Measurements from ENCODE around the gene XIRP1.

The XIRP1 gene

DNA sequence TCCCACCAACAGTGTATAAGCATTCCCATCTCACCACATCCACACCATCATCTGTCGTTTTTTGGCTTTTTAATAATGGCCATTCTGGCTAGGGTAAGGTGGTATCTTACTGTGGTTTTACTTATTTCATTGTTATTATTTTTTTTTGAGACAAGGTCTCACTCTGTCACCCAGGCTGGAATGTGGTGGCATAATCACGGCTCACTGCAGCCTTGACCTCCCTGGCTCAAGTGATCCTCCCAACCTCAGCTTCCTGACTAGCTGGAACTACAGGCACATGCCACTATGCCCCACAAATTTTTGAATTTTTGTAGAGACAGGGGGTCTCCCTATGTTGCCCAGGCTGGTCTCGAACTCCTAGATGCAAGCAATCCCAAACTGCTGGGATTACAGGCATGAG, 28.0 kb downstream of the XIRP1 start:
- TF ChIP-seq, protein P1, sequence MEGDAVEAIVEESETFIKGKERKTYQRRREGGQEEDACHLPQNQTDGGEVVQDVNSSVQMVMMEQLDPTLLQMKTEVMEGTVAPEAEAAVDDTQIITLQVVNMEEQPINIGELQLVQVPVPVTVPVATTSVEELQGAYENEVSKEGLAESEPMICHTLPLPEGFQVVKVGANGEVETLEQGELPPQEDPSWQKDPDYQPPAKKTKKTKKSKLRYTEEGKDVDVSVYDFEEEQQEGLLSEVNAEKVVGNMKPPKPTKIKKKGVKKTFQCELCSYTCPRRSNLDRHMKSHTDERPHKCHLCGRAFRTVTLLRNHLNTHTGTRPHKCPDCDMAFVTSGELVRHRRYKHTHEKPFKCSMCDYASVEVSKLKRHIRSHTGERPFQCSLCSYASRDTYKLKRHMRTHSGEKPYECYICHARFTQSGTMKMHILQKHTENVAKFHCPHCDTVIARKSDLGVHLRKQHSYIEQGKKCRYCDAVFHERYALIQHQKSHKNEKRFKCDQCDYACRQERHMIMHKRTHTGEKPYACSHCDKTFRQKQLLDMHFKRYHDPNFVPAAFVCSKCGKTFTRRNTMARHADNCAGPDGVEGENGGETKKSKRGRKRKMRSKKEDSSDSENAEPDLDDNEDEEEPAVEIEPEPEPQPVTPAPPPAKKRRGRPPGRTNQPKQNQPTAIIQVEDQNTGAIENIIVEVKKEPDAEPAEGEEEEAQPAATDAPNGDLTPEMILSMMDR (IDR thresholded peaks at IDR 0.05; ENCODE audit: control extremely low read depth, extremely low read depth, low read depth, missing control alignments): no peak
- DNase-seq (ENCODE audit: extremely low spot score): no peak
- CTCF ChIA-PET: interaction anchor here (1.1 to 1.6 kb wide), 3 partner anchors 9 to 124 kb away, joined by 3 to 4 read pairs (median 3); no protein-coding TSS in a partner anchor
- POLR2A ChIA-PET: no interaction called here

DNA sequence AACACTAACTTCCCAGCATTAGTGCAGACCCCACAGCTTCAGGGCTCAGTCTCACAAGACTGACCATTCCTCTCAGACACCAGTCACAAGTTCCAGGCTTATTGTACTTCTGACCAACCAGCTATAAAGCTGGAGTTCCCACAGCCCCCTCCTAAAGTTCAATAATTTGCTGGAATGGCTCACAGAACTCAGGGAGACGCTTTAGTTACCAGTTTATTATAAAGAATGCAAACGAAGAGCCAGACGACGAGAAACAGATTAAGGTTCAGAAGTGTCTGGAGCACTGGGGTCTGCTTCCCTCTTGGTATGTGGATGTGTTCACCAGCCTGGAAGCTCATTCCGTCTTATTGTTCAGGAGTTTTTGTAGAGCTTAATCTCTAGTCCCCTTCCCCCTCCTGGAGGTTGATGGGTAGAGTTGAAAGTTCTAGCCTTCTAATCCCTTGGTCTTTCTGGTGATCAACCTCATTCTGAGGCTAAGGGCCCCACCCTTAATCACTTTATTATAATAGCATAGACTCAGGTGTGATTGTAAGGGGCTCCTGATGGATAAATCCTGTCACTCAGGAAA, 34.2 kb downstream of the XIRP1 start:
- CTCF ChIA-PET: interaction anchor here (0.7 to 3.8 kb wide), 11 partner anchors 8 to 134 kb away, joined by 3 to 18 read pairs (median 5); no protein-coding TSS in a partner anchor
- TF ChIP-seq, protein P1 (IDR thresholded peaks at IDR 0.05; ENCODE audit: control extremely low read depth, extremely low read depth, low read depth, missing control alignments): no peak
- POLR2A ChIA-PET: interaction anchor here (1.0 kb wide), 1 partner anchor 9 kb away, joined by 3 read pairs; no protein-coding TSS in a partner anchor
- no peak for DNase-seq (ENCODE audit: extremely low spot score)

DNA sequence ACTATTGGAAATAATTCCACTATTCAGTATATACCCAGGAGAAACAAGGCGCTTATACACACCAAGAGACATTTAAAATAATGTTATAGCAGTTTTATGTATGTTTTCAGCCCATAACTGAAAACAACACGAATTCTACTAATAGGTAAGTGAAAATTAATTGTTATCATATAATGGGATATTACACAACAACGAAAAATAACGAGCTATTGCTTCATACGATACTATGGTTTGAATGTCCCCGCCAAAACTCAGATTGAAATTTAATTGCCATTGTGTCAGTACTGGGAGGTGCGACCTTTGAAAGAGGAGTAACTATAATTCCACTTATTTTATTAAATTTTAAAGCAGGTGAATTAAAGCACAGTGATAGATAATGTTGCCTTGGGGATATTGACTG, 35.0 kb downstream of the XIRP1 start:
- POLR2A ChIA-PET: no interaction called here
- no peak for DNase-seq (ENCODE audit: extremely low spot score)
- CTCF ChIA-PET: interaction anchor here (0.8 to 3.8 kb wide), 5 partner anchors 8 to 131 kb away, joined by 3 to 18 read pairs (median 3); no protein-coding TSS in a partner anchor
- TF ChIP-seq, protein P1 (IDR thresholded peaks at IDR 0.05; ENCODE audit: control extremely low read depth, extremely low read depth, low read depth, missing control alignments): no peak

DNA sequence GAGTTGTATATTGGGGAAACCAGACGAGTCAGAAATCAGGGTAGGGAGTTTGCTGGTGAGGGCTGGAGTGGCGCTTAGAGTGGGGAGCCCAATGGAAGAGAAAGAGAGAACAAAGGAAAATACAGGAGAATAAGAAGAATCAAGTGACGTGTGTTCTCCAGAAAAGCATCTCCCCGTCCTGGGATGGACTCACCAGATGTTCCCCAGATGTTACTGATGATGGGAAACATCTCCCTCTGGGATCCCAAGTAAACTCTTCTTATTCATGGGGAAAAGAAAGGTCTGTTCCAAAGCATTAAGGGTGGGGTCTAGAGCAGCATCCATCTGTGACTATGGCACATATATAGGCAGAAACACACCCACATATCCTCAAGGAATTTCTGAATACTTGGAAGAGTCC, 36.0 kb downstream of the XIRP1 start:
- ChIA-PET CTCF (interaction anchor here (1.0 to 3.8 kb wide), 5 partner anchors 11 to 132 kb away, joined by 3 to 18 read pairs (median 4); no protein-coding TSS in a partner anchor), POLR2A (no interaction called here)
- DNase-seq (ENCODE audit: extremely low spot score): no peak
- TF ChIP-seq, protein P1 (IDR thresholded peaks at IDR 0.05; ENCODE audit: control extremely low read depth, extremely low read depth, low read depth, missing control alignments): no peak

DNA sequence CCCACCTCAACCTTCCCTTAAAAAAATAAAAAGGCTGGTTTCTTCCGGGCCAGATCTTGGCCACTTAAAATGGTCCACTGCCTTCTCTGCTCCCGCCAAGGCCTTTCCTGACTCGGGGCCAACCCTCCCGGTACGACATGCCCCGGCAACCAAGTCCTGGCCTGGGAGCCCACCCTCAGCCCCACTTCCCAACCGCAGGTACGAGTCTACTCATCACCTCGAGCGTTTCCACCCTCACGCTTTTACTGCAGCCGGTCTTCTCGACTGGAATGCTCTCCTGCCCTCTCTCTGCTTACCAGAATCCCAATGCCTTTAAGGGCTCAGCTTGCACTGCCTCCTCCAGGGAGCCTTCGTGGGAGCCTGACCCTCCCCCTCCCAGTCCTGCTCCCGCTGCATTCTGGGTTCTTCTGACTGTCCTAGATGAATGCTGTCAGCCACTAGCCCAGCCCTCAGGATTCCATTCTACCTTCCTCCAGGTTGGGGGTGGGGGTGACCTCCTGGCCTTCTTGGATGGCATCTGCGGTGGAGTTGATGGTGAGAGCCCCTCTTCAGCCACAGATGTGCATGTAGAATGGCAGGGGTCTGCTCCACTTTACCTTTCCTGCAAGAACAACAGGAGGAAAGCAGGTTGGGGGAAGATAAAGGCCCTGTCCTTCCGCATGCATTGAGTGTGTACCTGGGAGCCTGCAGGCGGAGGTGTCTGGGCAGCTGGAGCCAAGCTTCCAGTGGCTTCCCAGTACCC, 37.9 kb downstream of the XIRP1 start:
- POLR2A ChIA-PET: no interaction called here
- CTCF ChIA-PET: interaction anchor here (1.0 to 1.9 kb wide), 3 partner anchors 18 to 134 kb away, joined by 3 to 4 read pairs (median 4); no protein-coding TSS in a partner anchor

DNA sequence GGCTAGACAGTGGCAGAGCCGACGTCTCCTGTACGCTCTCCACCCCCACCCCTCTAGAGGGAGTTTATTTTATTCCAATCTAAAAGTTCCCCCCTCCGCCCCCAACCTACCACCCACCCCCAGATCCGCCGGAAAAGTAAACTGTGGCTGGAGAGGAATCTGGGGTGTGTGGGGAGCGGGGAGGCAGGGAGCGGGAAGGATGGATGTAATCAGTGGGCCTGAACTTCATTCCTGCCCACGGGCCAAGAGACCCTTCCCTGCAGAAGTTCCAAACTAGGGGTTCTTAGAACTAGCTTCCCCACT, 38.5 kb downstream of the XIRP1 start:
- no peak for DNase-seq (ENCODE audit: extremely low spot score)
- TF ChIP-seq, protein P1 (IDR thresholded peaks at IDR 0.05; ENCODE audit: control extremely low read depth, extremely low read depth, low read depth, missing control alignments): no peak
- ChIA-PET POLR2A (no interaction called here), CTCF (interaction anchor here (1.0 to 1.6 kb wide), 2 partner anchors 18 to 135 kb away, joined by 3 to 4 read pairs; no protein-coding TSS in a partner anchor)

More for the DNA sequence above, 37.9 kb downstream of the XIRP1 start:
- DNase-seq (ENCODE audit: extremely low spot score): no peak
- TF ChIP-seq, protein P1 (IDR thresholded peaks at IDR 0.05; ENCODE audit: control extremely low read depth, extremely low read depth, low read depth, missing control alignments): no peak

Data from GM10248 (cell line).